GM21528 (cell line): ENCODE results near the gene OTOF.

Experiments
- ATAC-seq: cut with Tn5 transposase; IDR thresholded peaks from one replicate; pipeline ENCODE4 v1.9.1; 2021; ENCODE audit warnings: mild to moderate bottlenecking, moderate library complexity; ENCODE audit not compliant: unreplicated experiment, low FRiP score

Gene OTOF

DNA sequence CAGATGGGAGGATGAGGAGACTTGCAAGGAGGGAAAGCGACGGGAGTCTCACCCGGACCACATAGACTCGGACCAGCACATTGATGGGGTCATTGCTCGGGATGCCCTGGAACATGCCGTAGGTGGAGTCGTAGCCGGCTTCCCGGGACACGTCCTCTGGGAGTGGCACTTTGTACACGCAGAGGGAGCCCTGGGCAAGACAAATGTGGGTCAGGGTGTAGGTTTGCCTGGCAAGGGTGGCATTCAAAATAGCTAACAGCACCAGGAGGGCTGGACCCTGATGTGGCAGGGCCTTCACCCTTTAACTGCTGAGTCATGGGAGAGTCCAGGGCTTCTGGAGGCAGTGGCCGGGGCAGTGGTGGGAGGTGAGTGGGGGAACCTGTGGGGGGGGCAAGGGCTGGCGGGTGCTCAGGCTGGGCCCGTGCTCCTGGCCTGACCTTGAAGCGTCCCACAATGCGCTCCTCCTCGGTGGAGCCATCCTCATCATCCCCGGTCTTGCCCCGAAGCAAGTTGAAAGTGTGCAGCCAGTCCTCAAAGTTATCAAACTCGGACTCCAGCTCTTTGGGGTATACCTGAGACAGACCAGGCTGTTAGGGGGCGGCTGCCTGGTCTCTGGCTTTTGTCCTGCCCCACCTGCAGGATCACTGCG, 11.1 kb downstream of the OTOF start:
- ATAC-seq: no peak

DNA sequence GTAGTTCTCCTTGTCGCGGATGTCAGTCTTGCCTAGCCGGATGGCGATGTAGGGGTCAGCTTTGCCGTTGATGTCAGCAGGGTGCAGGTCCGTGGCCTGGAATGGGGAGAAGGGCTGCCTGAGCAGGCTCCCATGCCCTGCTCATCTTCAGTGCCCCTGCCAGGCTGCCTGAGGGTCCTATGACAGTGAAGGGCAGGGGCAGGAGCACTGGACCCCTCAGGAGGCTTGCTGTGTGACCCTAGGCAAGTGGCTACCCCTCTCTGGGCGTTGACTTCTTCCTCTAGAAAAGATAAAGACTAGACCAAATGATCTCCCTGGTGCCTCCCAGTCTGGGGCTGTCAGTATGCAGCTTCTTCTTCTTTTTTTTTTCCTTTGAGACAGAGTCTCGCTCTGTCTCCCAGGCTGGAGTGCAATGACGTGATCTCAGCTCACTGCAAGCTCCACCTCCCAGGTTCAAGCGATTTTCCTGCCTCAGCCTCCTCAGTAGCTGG, 11.9 kb downstream of the OTOF start:
- no peak for ATAC-seq

DNA sequence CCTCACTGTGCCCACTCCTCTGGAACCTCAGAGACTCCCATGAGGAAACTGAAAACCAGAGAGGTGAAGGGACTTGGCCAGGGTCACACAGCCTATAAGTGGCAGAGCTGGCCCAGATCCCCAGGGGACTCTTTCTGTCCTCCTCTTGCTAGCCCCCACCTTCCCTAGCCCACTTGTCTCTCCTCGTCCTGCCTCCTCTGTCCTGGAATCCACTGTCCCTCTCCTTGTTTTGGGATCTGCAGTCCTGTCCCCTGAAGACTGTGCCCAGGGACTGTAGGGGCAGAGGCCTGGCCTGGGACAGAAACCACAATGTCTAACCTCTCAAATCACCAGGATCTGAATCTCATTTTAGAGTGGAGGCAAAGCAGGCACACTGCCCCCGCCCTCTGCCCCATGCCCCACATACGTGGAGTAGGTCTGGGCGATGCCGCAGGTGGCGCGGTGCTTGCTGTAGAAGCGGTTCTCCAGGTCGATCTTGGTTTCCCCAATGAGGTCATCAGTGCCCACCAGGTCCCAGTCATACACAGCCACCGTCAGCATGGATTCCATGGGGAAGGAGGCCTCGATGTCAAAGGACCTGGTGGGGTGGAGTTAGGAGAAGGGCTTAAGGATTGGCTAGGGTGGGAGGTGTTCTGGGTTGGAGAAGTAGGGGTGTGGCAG, 12.5 kb downstream of the OTOF start:
- ATAC-seq: no peak

DNA sequence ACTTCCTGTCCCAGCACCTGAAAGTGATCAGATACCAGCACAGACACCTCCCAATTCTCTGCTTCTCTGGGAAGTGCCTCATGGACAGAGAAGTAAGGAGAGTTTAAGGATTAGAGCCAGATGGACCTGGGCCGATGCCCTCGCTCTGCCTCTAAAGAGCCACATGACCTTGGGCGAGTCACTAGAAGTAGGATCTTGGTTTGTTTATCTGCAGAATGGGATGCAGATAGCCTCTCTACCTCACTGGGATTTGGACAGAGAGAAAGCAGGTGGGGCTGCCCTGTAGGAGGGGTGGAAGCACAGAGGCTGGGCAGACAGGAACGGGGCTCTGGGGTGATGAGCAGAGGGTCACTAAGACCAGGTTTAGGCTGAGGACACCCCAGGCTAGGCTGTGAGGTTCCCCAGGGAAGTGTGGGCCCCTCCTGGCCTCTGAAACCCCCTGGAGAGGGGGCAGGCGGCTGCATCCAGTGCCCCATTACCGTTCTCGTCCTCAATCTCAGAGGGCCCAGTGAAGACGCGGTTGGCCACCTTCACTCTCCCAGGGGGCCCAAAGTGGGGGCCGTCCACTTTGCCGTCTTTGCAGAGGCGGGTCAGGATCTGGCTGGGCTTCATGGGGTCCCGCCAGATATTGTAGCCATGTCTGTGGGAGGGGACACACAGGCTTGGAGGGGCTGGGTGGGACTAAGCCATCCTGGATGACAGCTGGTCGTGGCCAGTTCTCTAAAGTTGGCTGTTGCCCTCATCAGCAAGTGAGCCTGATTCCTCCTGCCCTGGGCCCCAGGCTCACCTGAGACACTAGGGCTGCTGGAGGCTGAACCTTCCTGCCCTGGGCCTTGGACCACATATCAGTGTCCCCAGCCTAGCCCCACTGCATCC, 13.3 kb downstream of the OTOF start:
- no peak for ATAC-seq

DNA sequence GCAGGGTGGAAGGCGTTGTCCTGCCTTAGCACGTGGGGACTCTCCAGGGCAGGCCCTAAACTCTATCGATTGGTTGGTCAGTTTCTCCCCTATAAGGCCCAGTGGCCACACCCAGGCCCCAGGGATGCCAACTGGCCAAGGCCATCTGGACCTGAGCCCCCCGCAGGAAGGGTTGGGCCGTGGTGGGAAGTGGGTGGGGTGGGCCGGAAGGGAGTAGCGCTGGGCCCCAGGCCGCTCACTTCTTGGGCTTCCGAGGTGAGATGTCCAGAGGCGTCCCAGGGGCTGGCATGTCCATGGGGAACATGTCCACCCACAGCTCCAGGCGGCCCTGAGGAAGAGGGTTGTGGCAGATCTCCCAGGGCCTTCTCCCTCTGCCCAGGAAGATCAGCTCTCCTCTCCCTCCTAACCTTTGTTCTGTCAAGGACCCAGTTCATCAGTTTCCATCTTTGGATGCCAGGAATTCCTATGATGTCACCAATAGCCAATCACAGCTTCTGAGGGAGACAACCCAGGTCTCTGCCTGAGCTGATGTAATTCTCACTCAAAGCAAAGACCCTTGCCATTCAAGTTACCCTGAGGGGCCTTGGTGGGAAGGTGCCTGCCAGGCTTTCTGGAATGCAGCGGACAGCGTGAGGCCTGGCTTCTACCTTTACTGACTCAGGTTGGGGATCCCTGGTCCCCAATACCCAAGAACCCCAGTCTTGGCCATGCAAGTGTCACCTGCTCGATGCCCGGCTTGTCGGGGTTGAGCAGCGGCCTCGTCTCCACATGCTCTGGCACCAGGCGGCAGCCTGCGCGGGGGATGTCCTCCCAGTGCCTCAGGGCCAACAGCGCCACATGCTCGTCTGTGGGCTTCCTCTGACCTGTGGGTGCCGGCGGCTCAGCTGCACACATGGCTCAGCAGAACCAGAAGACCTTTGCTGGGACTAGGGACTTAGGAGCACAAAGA, 14.4 kb downstream of the OTOF start:
- no peak for ATAC-seq

DNA sequence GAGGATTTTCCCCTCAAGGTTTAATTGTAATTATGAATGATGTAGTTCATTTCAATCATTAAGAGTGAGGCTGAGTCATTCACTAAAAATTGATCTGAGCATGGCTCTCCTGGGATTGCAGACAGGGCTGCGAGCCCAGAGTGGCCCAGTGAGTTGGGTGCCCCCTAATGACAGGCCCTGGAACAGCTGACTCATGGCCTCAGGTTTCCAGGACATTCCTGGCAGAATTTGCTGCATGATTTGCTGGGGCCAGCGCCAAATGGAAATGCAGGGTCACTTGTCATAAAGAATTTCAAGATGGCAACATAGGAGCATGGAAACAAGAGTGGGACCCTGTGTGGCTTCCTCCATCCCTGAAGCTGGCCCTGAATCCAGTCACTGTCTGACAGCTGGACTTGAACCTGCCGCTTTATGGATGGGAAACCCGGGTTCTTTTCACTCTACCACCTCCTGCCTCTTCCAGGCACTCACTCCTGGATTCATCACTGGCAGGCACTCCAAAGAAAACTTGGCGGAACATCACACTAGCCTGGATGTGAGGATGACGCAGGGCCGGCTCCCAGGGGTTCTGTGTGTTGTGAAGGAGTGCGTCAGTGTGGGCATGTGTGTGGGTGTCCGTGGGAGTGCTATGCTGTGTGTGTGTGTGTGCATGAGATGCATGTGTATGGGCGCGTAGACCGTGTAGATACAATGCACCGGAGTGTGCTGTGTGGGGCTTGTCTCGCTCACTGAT, 15.2 kb downstream of the OTOF start:
- no peak for ATAC-seq

DNA sequence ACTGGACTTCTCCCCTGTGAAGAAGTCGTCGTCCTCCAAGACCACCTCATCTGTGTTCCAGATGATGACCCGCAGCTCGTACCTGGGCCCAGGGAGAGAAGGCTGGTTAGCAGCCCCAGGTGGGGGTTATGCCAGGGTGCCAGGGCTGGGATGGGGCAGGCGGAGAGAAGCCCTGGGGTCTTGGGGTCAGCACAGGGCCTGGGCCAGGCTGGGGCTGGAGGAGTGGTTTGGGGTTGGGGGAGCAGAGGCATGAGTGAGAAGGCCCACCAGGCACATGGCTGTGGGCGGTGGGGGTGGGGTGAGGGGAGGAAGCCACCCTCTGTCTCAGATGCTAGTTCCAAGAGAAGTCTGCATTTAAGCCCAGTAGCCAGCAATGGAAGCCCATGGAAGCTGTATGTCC, 15.8 kb downstream of the OTOF start:
- ATAC-seq: no peak

DNA sequence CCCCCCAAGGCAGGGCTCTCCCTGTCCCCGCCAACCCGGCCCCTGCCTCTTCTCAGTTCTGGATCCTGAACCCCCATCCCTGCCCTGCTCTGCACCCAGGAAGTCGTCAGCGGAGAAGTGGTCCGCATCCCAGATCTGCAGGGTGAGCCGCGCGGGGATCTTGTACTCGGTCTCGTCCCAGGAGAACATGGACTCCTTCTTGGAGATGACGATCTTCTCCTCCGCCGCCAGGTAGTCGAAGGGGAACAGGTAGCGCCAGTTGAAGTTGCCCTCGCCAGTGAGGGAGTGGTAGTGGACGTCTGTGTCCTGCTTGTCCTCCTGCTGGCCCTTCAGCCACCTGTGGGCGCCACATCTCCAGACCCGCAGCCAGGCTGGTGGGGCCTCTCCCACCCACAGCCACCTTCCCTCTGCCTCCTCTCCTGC, 16.3 kb downstream of the OTOF start:
- ATAC-seq: no peak

DNA sequence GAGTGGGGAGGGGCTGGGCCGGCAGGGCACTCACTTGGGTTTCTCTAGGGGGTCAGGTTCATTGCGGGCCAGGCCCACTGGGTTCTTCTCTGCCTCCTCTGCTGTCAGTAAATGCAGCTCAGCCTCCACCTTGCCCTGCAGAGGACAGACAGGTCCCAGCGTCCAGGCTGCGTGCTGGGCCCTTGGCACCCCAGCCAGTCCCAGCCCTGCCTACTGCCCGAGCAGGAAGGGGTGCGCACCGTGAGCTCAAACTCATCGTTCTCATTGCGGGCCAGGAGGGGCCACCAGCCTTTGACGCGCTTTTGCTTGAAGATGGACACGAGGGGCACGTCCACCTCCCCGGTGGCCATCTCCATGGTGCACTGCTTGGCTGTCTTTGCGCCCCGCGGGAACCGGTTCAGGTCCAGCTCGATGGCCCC, 17.3 kb downstream of the OTOF start:
- ATAC-seq: no peak

DNA sequence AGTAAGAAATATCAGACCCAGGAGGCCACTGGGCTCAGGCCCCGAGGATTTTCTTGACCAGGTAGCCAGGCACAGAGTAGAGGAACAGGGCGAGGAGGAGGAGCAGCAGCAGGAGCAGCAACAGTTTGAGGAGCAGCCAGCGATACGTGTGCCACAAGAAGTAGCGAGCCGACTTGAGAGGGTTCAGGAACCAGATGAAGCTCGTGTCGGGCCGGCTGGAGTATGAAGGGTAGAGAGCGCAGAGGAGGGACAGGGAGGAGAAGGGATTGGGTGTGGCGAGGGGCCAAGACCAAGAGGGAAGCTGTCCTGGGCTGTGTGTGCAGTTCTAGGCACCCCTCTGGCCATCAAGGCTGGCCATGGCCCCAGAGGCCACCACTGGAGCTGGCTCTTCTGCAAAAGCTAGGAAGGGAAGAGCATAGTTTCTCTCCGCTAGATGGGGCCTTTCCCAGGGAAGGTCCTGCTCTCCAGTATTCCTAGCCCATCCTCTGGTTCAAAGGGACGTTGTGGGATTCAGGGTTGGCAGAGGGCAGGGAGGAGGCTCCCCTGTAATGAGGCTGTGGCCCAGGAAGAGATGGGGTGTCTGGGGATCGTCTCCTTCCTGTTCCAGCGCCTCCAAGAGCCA, 17.8 kb downstream of the OTOF start:
- ATAC-seq: no peak

DNA sequence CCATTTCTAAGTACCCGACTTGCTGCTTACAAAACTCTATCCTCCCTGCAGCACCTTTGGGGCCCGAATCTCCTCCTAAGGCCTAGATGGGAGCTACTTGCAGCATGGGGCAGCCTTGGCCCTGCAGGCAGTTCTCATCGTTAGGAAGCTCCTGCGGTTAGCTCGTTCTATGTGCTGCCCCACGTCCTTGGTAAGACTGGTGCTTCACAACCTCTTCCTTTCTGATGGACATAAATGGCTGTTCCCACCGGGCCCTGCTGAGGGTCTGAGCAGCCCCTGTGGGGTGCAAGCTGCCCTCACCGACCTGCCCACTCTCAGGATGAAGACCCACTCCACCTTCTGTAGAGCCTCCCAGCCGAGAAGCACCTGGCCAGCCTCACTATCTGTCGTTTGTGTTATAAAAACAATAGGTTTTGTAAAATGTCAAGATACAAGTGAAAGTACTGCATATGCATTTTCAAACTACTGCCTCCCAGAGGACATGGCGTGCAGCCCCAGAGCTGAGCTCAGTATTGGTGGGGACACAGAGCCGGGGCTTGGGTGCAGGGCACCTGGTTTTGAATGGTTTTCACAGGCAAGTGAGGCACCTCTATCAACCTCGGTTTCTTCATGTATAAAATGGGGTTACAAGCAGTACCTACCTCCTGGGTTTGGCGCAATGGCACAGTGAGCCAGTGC, 19.4 kb downstream of the OTOF start:
- ATAC-seq: no peak

DNA sequence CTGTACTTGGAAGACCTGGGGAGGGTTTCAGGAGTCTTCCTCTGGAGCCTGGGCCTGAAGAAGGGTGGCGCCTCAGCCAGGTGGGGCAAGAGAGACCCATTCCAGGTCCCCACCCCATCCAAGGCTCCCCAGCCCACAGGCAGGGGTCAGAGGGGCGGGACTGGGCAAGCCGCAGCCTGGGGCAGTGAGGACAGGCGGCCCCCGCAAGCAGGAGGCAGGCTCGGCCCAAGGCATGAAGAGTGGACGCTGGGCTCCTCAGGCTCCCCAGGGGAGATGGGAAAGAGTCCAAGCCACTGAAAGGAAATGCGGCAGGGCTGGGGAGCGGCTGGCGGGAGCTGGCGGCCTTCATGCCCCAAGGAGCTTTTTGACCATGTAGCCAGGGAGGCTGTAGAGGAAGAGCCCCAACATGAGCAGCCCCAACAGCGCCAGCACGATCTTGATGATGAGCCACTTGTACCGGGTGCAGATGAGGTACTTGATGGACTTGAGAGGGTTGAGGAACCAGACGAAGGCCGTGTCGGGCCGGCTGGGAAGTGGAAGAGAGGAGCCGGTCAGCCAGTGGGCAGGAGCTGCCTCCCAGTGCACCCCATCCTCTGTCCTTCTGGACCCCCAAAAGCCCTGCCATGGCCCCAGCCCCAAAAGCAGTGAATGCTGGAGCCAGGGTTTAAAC, 20.1 kb downstream of the OTOF start:
- ATAC-seq: no peak

DNA sequence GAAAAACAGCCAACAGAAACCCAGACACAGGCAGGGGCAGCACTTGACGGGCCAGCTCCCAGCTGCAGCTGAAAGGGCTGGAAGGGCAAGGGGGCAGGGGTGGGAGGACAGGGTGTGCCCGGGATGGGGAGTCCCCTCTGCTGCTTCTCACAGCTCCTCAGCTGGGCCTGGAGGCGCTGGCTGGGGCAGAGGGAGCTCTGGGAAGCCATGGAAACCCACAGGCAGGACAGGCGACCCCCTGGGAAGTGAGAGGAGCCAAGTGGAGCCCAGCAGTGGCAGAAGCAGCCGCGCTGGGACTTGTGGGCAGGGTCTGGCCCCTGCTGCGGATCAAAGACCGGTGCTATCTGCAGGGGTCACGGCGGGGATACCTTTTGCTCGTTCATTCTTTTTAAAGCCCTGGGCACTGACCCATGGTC, 20.7 kb downstream of the OTOF start:
- ATAC-seq: no peak

DNA sequence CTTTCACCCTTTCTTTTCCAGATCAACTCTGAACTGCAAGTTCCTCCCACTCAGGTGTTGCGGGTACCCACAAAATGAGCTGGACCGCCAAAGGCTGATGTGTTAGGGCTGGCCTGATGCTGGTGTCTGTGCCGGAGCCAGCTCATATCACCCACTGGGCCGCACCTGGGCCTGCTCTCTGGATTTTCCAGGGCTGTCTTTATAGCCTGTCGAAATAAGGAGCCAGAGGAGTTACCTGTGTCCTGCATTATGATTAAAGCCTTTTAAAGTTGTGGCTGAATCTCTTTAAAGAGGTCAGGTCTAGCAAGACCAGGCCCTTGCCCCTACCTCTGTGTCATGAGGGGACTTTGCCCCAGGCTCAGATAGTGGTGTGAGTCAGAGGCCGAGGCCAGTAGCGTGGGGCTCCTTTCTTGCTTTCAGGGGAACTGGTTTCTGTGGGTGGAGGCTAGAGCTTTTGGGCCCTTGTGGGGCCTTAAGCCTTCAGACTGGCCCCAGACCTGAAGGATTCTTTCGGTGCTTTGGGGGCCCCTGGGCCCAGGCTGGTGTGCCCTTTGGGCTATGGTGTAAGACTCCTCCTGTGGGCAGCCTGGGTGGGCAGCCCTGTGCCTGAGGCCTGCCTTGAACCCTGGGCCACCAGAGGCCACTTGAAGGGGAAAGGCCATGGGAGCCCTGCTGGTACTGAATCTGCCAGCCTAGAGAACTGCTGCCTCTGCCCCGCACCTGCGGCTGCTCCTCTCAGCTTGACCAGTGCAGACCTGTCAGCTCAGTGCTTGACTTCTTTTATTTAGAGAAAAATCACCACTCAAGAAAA, 21.3 kb downstream of the OTOF start:
- no peak for ATAC-seq

DNA sequence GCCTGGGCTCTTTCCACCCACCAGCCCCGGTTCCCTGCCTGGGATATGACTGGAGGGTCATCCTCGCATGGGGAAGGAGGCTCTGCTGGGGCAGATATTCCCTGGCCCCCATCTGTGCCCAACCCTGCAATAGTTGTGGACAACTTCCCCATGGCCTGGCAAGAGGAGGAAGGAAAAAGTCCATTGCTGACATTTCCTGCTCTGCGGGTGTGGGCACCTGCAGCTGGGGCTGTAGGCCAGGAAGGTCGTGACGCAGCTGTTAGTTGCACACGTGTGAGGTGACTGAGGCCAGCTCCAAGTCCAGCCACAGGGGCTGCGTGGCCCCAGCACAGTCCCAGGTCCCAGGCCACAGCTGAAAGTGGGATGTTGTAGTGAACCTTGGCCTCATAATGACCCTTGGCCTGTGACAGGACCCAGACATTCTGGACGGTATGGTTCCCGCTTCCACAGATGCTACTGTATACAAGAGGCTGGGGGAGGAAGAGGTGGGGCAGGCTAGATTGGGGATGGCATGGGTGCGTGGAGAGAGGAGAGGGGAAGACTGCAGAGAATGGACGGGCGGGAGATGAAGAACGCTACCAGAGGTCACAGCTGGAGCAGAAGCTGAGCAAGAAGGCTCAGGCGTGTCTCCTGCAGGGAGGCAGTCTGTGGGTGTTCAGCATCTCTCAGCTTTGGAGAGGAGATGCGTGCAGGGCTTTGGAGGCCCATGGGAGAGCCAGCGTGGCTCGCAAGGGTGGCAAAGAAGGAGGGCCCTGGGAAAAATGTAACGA, 22.1 kb downstream of the OTOF start:
- no peak for ATAC-seq

DNA sequence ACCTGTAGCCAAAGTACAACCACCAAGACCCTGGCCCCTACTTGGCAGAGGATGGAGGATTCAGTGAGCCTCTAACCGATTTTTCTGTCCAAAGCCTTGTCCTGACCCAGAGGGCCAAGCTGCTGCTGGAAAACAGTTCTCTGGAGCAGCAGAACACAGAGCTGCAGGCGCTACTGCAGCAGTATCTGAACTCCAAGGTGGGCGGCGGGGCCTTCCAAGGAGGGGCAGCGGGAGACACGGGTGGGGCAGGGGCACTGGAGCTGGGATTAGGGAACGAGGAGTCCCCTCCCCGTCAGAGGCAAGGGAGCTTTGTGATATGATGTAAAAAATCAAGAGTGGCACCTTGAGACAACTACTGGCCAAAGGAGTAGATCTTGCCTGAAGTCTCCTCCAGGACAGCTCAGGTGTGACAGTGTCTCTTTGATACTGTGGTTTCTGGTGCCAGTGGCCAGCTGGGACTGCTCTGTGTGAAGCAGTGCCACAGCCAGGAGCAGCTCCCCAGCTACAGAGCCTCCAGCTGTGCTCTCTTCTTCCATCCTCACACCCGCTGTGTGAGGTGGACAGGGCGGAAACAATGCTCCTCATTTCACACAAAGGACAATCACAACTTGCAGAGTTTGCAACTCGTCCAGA, 22.8 kb downstream of the OTOF start:
- no peak for ATAC-seq
